Epithelial cell of esophagus (primary cell): ENCODE measurements around the gene CXCR6.
A peak's percentile ranks its signal among the peaks of the same experiment; 100 is the strongest.

Source experiments
- DNase-seq: peaks from one replicate; pipeline ENCODE4 v3.0.0; 2010; ENCODE audit warnings: low read depth
- H3K4me3 ChIP-seq: 2 replicates; pipeline ENCODE4 v1.5.1; 2011; ENCODE audit warnings: mild to moderate bottlenecking, low read length, control low read depth
- CTCF ChIP-seq: IDR thresholded peaks from 2 replicates; pipeline ENCODE4 v1.5.1; 2011; ENCODE audit warnings: low read depth, mild to moderate bottlenecking, low read length, control low read depth, inconsistent platforms; ENCODE audit not compliant: insufficient read depth; ENCODE audit errors: missing control alignments

The CXCR6 gene

DNA sequence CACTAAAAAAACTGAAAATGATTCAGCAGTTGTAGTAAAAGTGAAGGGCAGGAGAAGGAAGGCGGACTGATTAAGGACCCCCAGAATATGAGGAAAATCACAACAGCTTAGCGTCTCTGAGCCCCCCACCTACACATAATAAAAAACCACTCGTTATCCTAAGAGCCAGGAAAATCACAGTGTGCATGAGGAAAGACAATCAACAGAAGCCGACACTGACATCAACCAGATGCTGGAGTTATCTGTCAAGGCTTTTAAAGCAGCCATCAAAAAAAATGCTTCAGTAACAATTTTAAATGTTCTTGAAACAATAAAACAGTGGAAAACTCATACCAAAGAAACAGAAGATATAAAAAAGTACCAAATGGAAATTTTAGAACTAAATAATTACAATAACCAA is 9.7 kb upstream of the CXCR6 start:
- DNase-seq, result no peak
- no peak overlapping the region for H3K4me3 ChIP-seq
- no peak for TF ChIP-seq CTCF

DNA sequence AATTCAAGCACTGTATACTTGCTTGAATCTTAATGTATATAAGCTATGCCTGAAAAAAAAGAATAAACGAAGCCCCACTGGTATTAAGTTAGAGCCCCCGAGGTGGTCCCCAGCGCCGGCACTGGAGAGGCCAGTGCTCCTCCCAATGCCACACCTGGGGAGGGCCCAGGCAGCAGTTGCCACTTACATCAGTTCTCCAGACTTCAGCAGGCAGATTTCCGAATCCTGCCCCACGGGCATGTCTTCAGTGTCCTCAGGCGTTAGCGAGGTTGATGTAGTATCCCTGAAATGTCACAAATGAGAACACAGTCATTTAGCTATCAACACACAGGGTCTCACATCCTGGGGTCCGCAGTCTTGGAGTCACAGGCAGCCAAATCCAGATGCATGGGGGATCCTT is 7.0 kb upstream of the CXCR6 start:
- no peak for TF ChIP-seq CTCF
- H3K4me3 ChIP-seq, result no peak overlapping the region
- no peak for DNase-seq

DNA sequence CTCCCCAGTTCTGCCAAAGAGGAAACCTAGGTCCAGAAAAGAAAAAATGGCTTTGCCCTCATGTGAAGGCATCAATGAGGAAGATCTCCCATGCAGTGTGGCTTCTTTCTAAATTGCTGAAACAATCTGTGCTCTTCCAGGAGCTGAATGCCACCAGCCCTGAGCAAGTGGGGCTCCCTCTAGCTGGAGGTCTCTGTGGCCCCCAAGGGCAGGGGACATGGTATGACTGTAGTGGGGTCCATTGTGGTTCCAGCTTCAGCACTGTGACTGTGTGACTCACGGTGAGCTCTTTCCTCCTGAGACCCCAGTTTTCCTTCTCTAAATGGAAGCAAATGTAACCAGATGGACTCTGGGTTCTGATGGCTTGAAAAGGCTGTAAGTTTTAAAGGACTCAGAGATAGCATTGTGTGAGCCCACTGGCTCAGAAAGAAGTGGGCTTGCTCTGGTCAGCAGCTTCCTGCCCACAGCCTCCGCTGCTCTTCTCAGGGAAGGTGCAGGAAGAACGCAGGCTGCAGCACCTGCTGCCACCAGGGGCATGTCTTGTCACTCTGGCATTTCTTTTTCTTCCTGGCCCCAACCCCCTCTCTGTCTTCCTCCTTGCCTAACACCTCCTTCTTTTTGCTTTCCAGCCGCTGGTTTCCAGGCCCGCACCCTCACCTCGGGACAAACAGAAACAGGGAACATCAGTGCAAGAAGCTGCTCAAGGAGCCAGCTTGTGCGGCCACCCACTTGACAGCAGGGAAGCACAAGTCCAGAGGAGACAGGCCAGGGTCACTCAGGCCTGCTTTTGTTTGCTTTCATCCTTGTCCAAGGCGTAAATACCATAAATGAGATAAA is 5.8 kb upstream of the CXCR6 start:
- no peak for DNase-seq
- H3K4me3 ChIP-seq, result no peak overlapping the region
- no peak for TF ChIP-seq CTCF

- no peak overlapping the region for H3K4me3 ChIP-seq
- no peak for DNase-seq
- TF ChIP-seq CTCF, result no peak
Observed at GRCh38 chr3:45938043-45938435, 5.2 kb upstream of the CXCR6 start.

- H3K4me3 ChIP-seq, result no peak overlapping the region
- peak; percentile 95 for TF ChIP-seq CTCF
- peak; percentile 91 for DNase-seq
Observed at GRCh38 chr3:45938864-45939263, 4.4 kb upstream of the CXCR6 start.

DNA sequence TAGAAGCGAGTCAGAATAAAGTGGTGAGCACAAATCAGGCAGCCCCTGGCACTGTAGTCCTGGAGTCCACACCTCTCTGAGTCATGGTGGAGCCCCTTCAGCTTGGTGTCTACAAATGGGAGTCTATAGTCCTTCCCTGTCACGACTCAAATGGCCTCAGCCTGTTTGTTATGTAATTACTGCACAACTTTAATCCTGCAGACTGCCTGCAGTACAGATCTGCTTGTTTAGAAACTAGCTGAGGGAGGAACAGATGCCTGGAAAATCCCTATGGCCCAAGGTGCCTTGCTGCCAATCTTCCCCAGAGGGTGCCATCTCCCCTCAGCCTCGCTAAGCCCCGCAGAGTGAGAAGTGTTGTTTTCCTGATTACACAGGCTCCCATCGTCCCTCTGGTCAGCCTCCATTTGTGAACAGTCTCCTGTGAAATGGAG is 3.9 kb upstream of the CXCR6 start:
- no peak overlapping the region for H3K4me3 ChIP-seq
- DNase-seq, result peak; percentile 22
- no peak for TF ChIP-seq CTCF
